Measurements from ENCODE around the gene STAMBP. TPM values are rescaled to one million over a fixed set of nuclear protein-coding genes. Genes with fewer than 3 reads are reported as not detected.

STAMBP gene
- total and polyA plus RNA-seq, 4 donors = 10.2 to 27.1 (median 15.9) TPM

DNA sequence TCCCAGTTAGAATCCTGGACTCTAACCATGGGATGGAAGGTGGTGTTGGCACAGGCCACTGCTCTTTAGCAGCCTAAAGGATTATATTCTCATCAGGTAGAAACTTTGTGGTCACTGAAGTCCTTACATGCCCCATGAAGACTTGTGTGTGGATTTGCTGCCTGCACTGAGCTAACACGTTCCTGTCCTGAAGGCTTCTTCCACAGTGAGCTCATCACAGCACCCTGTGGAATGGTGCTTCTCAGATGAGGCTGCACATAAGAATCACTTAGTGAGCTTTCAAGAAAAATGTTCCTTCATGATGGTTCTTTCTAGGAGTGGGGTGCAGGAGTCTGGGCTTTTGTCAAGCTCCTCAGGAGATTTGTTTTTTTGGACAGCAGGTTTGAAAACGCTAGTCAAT lies 26.8 kb downstream of the STAMBP start:
- no peak for TF ChIP-seq TAF1 (conservative IDR thresholded peaks at IDR 0.05)
- TF ChIP-seq JUND (IDR thresholded peaks at IDR 0.05) = no peak
- no peak for TF ChIP-seq HNF4A (conservative IDR thresholded peaks at IDR 0.05)
- TF ChIP-seq, protein P1, sequence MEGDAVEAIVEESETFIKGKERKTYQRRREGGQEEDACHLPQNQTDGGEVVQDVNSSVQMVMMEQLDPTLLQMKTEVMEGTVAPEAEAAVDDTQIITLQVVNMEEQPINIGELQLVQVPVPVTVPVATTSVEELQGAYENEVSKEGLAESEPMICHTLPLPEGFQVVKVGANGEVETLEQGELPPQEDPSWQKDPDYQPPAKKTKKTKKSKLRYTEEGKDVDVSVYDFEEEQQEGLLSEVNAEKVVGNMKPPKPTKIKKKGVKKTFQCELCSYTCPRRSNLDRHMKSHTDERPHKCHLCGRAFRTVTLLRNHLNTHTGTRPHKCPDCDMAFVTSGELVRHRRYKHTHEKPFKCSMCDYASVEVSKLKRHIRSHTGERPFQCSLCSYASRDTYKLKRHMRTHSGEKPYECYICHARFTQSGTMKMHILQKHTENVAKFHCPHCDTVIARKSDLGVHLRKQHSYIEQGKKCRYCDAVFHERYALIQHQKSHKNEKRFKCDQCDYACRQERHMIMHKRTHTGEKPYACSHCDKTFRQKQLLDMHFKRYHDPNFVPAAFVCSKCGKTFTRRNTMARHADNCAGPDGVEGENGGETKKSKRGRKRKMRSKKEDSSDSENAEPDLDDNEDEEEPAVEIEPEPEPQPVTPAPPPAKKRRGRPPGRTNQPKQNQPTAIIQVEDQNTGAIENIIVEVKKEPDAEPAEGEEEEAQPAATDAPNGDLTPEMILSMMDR (IDR thresholded peaks at IDR 0.05; ENCODE audit: low read depth, low read length, missing input control) = no peak
- TF ChIP-seq, protein P2, sequence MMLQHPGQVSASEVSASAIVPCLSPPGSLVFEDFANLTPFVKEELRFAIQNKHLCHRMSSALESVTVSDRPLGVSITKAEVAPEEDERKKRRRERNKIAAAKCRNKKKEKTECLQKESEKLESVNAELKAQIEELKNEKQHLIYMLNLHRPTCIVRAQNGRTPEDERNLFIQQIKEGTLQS (IDR thresholded peaks at IDR 0.05) = no peak
- TF ChIP-seq, protein P3, sequence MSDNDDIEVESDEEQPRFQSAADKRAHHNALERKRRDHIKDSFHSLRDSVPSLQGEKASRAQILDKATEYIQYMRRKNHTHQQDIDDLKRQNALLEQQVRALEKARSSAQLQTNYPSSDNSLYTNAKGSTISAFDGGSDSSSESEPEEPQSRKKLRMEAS (IDR thresholded peaks at IDR 0.05) = no peak
- TF ChIP-seq GABPA (IDR thresholded peaks at IDR 0.05 in 1 of 2, conservative IDR thresholded peaks at IDR 0.05 in 1 of 2) = no peak
- no peak for TF ChIP-seq RXRA (IDR thresholded peaks at IDR 0.05)
- no peak for TF ChIP-seq SP1 (IDR thresholded peaks at IDR 0.05)
- TF ChIP-seq HNF4G (IDR thresholded peaks at IDR 0.05) = no peak
- no peak for TF ChIP-seq EGR1 (IDR thresholded peaks at IDR 0.05; ENCODE audit: low read depth in 2 of 2)
- TF ChIP-seq FOXA1 (IDR thresholded peaks at IDR 0.05) = no peak
- TF ChIP-seq YY1 (IDR thresholded peaks at IDR 0.05) = no peak
- TF ChIP-seq FOXA2 (IDR thresholded peaks at IDR 0.05) = no peak
- Histone ChIP-seq H3K9me3 (ENCODE audit: control insufficient read depth in 4 of 4, low read length in 3 of 4) (no peaks in the 10 kb centered on the region), H3K36me3 (ENCODE audit: control insufficient read depth in 4 of 4, insufficient read depth in 3 of 4, low read depth in 1 of 4, low read length in 3 of 4) (peaks cover 11 to 68% (median 49%) of the 10 kb centered on the region in 4 donors), H3K27ac (ENCODE audit: low read depth in 1 of 2, low read length in 2 of 2) (no peak overlapping the region), H3K4me1 (ENCODE audit: control insufficient read depth in 4 of 4, insufficient read depth in 4 of 4, low read length in 3 of 4) (no peaks in the 10 kb centered on the region), H3K4me3 (ENCODE audit: low read depth in 1 of 3, low read length in 3 of 3) (no peak overlapping the region), H3K27me3 (ENCODE audit: control insufficient read depth in 4 of 4, insufficient read depth in 4 of 4, low read length in 3 of 4) (no peaks in the 10 kb centered on the region), H3K9ac (ENCODE audit: low read depth in 1 of 2, low read length in 2 of 2) (no peak overlapping the region)
- DNase-seq (ENCODE audit: low spot score) = no peak
- 96% methylated on average over 2 of the region's 2 CpGs for WGBS

DNA sequence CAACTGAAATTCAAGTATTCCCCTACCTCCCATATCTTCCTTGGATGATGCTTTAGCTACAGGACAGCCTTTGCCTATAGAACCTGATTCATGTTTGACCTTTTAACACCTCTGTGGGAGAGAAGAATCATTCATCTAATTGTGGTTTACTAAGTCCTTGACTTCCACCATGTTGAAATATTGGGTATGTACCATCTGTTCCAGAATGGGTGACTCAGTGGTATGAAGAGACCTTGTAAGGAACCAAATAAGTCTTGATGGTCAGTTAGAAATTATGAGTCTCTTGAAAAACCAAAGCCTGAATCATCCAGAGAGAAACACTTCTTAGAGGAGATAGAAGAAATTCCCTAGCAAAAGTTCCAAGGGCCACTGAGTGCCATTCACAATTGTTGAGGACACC lies 27.5 kb downstream of the STAMBP start:
- Histone ChIP-seq H3K36me3 (ENCODE audit: control insufficient read depth in 4 of 4, insufficient read depth in 3 of 4, low read depth in 1 of 4, low read length in 3 of 4) (peaks cover 11 to 67% (median 50%) of the 10 kb centered on the region in 4 donors), H3K27ac (ENCODE audit: low read depth in 1 of 2, low read length in 2 of 2) (no peak overlapping the region), H3K9me3 (ENCODE audit: control insufficient read depth in 4 of 4, low read length in 3 of 4) (no peaks in the 10 kb centered on the region), H3K4me3 (ENCODE audit: low read depth in 1 of 3, low read length in 3 of 3) (no peak overlapping the region), H3K9ac (ENCODE audit: low read depth in 1 of 2, low read length in 2 of 2) (no peak overlapping the region), H3K27me3 (ENCODE audit: control insufficient read depth in 4 of 4, insufficient read depth in 4 of 4, low read length in 3 of 4) (no peaks in the 10 kb centered on the region), H3K4me1 (ENCODE audit: control insufficient read depth in 4 of 4, insufficient read depth in 4 of 4, low read length in 3 of 4) (no peaks in the 10 kb centered on the region)
- TF ChIP-seq RAD21 (IDR thresholded peaks at IDR 0.05) (no peak), HNF4A (conservative IDR thresholded peaks at IDR 0.05) (no peak), NR2F2 (IDR thresholded peaks at IDR 0.05) (no peak), HNF4G (IDR thresholded peaks at IDR 0.05) (no peak), YY1 (IDR thresholded peaks at IDR 0.05) (no peak), JUND (IDR thresholded peaks at IDR 0.05) (no peak)
- TF ChIP-seq, protein P2 (IDR thresholded peaks at IDR 0.05) = no peak
- TF ChIP-seq, protein P4, sequence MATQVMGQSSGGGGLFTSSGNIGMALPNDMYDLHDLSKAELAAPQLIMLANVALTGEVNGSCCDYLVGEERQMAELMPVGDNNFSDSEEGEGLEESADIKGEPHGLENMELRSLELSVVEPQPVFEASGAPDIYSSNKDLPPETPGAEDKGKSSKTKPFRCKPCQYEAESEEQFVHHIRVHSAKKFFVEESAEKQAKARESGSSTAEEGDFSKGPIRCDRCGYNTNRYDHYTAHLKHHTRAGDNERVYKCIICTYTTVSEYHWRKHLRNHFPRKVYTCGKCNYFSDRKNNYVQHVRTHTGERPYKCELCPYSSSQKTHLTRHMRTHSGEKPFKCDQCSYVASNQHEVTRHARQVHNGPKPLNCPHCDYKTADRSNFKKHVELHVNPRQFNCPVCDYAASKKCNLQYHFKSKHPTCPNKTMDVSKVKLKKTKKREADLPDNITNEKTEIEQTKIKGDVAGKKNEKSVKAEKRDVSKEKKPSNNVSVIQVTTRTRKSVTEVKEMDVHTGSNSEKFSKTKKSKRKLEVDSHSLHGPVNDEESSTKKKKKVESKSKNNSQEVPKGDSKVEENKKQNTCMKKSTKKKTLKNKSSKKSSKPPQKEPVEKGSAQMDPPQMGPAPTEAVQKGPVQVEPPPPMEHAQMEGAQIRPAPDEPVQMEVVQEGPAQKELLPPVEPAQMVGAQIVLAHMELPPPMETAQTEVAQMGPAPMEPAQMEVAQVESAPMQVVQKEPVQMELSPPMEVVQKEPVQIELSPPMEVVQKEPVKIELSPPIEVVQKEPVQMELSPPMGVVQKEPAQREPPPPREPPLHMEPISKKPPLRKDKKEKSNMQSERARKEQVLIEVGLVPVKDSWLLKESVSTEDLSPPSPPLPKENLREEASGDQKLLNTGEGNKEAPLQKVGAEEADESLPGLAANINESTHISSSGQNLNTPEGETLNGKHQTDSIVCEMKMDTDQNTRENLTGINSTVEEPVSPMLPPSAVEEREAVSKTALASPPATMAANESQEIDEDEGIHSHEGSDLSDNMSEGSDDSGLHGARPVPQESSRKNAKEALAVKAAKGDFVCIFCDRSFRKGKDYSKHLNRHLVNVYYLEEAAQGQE (IDR thresholded peaks at IDR 0.05) = no peak
- TF ChIP-seq, protein P5, sequence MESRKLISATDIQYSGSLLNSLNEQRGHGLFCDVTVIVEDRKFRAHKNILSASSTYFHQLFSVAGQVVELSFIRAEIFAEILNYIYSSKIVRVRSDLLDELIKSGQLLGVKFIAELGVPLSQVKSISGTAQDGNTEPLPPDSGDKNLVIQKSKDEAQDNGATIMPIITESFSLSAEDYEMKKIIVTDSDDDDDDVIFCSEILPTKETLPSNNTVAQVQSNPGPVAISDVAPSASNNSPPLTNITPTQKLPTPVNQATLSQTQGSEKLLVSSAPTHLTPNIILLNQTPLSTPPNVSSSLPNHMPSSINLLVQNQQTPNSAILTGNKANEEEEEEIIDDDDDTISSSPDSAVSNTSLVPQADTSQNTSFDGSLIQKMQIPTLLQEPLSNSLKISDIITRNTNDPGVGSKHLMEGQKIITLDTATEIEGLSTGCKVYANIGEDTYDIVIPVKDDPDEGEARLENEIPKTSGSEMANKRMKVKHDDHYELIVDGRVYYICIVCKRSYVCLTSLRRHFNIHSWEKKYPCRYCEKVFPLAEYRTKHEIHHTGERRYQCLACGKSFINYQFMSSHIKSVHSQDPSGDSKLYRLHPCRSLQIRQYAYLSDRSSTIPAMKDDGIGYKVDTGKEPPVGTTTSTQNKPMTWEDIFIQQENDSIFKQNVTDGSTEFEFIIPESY (IDR thresholded peaks at IDR 0.05) = no peak
- DNase-seq (ENCODE audit: low spot score) = no peak
